Measurements from ENCODE around the gene RTN1.

DNA sequence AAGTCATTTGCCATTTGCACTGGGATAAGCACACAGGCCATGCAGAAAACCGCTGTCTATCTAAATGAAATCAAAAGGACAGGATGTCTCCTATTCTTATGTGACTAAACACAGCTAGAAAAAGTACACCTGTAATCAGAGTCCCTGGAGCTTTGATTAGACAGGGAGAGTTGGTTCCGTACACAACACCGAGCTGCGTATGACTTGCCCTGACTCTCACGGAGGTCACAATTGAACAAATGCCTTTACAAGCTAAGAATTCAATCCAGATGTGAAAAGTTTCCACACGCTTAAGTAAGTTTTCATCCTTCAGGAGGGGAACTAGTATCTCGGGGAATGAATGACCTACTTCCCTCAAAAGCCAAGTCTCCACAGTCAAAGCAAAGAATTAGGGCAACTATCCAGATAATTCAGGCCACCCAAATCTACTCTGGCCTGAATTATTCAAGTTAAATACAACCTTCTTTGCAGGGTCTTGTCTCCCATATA lies 67.5 kb downstream of the RTN1 start:
- no peak for TF ChIP-seq CTCF (IDR thresholded peaks at IDR 0.05; ENCODE audit: insufficient read depth, low read length, poor library complexity, severe bottlenecking)
- TF ChIP-seq EZH2phosphoT487 (conservative IDR thresholded peaks at IDR 0.05; ENCODE audit: low read length), result no peak
